SU-DHL-6 (cell line): ENCODE results near the gene DIO1.

ENCODE experiments used
- H2AFZ ChIP-seq: fragments of 200-600 bp; sonication (generic); 2 replicates; pipeline ENCODE4 v1.6.1; 2014; ENCODE audit warnings: low read depth, mild to moderate bottlenecking, moderate library complexity, mixed read lengths, antibody characterized with exemption, low read length; ENCODE audit not compliant: severe bottlenecking
- H3F3A ChIP-seq: fragments of 200-600 bp; shearing (Covaris generic); 2 replicates; pipeline ENCODE4 v1.6.0; 2016; ENCODE audit warnings: antibody characterized with exemption, mild to moderate bottlenecking; ENCODE audit not compliant: insufficient read depth
- H3K27ac ChIP-seq: fragments of 200-600 bp; sonication (generic); 2 replicates; pipeline ENCODE4 v1.5.1; 2016; ENCODE audit warnings: low read depth, mild to moderate bottlenecking, low read length, moderate library complexity, mixed read lengths
- H3K27me3 ChIP-seq: fragments of 200-600 bp; sonication (generic), shearing (Covaris generic); 2 replicates; pipeline ENCODE4 v1.6.0; 2014; ENCODE audit warnings: mild to moderate bottlenecking, low read length
- H3K36me3 ChIP-seq: fragments of 200-600 bp; sonication (generic); 2 replicates; pipeline ENCODE4 v1.6.1; 2014; ENCODE audit warnings: mild to moderate bottlenecking, low read length, mixed read lengths
- H3K4me2 ChIP-seq: fragments of 300-600, 200-600 bp; shearing (Covaris generic), sonication (generic); 2 replicates; pipeline ENCODE4 v1.6.0; 2014; ENCODE audit warnings: low read length, low read depth, mild to moderate bottlenecking; ENCODE audit not compliant: poor library complexity, severe bottlenecking
- H3K4me3 ChIP-seq: fragments of 200-600 bp; sonication (generic); 2 replicates; pipeline ENCODE4 v1.5.1; 2014; ENCODE audit warnings: antibody characterized with exemption, low read length, mild to moderate bottlenecking, mixed read lengths; ENCODE audit not compliant: insufficient read depth, poor library complexity, severe bottlenecking
- H3K79me2 ChIP-seq: fragments of 200-600 bp; sonication (generic); 2 replicates; pipeline ENCODE4 v1.6.1; 2014; ENCODE audit warnings: mild to moderate bottlenecking, low read length, moderate library complexity; ENCODE audit not compliant: insufficient read depth
- H3K9ac ChIP-seq: fragments of 200-600 bp; sonication (generic); 2 replicates; pipeline ENCODE4 v1.7.0; 2014; ENCODE audit warnings: mild to moderate bottlenecking, low read length
- H3K9me2 ChIP-seq: fragments of 200-600 bp; sonication (generic); replicated peaks from 2 replicates; pipeline ENCODE4 v1.6.1; 2014; ENCODE audit warnings: low read length; ENCODE audit not compliant: insufficient read depth
- H3K9me3 ChIP-seq: fragments of 200-600 bp; sonication (generic); 2 replicates; pipeline ENCODE4 v1.6.1; 2014; ENCODE audit warnings: low read length, mixed read lengths; ENCODE audit not compliant: insufficient read depth
- H4K20me1 ChIP-seq: fragments of 200-600 bp; sonication (generic); 2 replicates; pipeline ENCODE4 v1.6.1; 2014; ENCODE audit warnings: low read depth, mild to moderate bottlenecking, antibody characterized with exemption, low read length, moderate library complexity, mixed read lengths
- CTCF ChIP-seq: fragments of 200-600 bp; sonication (generic); IDR thresholded peaks from one replicate; pipeline ENCODE4 v1.5.1; 2017; ENCODE audit warnings: antibody characterized with exemption, mild to moderate bottlenecking, low read length, moderate library complexity; ENCODE audit not compliant: insufficient read depth, poor library complexity, severe bottlenecking
- EZH2phosphoT487 ChIP-seq: fragments of 200-600 bp; sonication (generic), shearing (Covaris generic); conservative IDR thresholded peaks from 2 replicates; pipeline ENCODE4 v1.6.1; 2018; ENCODE audit warnings: mild to moderate bottlenecking, antibody characterized with exemption, low read length, moderate library complexity, mixed read lengths

DIO1 gene

DNA sequence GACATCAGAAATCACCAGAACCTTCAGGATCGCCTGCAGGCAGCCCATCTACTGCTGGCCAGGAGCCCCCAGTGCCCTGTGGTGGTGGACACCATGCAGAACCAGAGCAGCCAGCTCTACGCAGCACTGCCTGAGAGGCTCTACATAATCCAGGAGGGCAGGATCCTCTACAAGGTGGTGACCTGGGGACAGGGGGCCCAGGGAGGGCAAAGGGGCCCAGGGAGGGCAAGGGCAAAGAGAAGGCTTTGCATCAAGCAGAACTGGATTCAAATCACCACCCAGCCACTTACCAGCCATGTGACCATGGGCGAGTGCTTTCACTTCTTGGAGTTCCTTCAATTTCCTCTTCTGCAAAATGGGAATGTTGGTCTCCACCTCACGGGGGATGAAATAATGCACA, 12.1 kb downstream of the DIO1 start:
- Histone ChIP-seq H3K4me3 (no peak overlapping the region), H3K79me2 (no peaks in the 10 kb centered on the region)
- TF ChIP-seq CTCF (no peak), EZH2phosphoT487 (no peak)

DNA sequence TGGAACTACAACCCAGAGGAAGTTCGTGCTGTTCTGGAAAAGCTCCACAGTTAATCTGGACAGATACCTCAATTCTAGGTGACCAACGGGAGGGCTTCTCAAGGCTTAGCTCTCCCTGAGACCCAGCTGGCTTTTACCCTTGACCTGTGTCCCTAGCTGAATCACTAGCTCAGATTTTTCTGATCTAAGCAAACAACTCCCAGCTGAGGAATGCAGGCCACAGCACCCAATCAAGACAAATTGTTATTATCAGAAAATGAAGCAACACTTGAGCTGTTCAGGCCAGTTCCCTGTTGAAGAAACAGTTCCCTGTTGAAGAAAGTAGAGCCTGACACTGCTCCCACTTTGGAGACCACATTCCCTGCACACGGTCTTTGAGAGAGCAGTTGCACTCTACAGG, 16.0 kb downstream of the DIO1 start:
- Histone ChIP-seq H3K4me2 (no peak overlapping the region), H3K79me2 (no peaks in the 10 kb centered on the region), H3K27me3 (no peaks in the 10 kb centered on the region), H4K20me1 (no peaks in the 10 kb centered on the region), H2AFZ (no peak overlapping the region), H3F3A (no peaks in the 10 kb centered on the region), H3K9me2 (no peaks in the 10 kb centered on the region), H3K9ac (no peak overlapping the region), H3K27ac (no peak overlapping the region), H3K9me3 (no peaks in the 10 kb centered on the region), H3K4me3 (no peak overlapping the region), H3K36me3 (no peaks in the 10 kb centered on the region)
- no peak for TF ChIP-seq CTCF
- TF ChIP-seq EZH2phosphoT487, result no peak

More for the DNA sequence above, 12.1 kb downstream of the DIO1 start:
- Histone ChIP-seq H3K9ac (no peak overlapping the region), H3K27ac (no peak overlapping the region), H3K4me2 (no peak overlapping the region), H3K27me3 (no peaks in the 10 kb centered on the region), H4K20me1 (no peaks in the 10 kb centered on the region), H3K36me3 (no peaks in the 10 kb centered on the region), H3K9me3 (no peaks in the 10 kb centered on the region), H3F3A (no peaks in the 10 kb centered on the region), H2AFZ (no peak overlapping the region), H3K9me2 (no peaks in the 10 kb centered on the region)

DNA sequence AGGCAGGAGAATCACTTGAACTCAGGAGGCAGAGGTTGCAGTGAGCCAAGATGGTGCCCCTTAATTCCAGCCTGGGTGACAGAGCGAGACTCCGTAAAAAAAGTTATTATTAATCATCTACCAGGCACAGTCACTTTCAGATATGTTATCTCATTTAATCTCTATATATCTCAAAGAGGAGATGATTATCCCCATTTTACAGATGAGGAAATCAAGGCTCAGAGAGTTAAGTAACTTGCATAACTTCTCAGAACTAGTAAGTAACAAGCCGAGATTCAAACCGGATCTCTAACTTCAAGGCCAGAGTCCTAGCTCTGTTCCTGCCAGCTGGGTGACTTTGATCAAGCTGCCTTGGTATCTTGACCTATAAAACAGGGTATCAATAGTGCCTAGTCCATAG, 17.5 kb downstream of the DIO1 start:
- Histone ChIP-seq H3K27ac (no peak overlapping the region), H3K4me3 (no peak overlapping the region), H3K36me3 (no peaks in the 10 kb centered on the region), H3K9me3 (no peaks in the 10 kb centered on the region), H3K4me2 (no peak overlapping the region), H4K20me1 (no peaks in the 10 kb centered on the region), H3K9ac (no peak overlapping the region), H3K79me2 (no peaks in the 10 kb centered on the region), H3K9me2 (no peaks in the 10 kb centered on the region), H2AFZ (no peak overlapping the region), H3F3A (no peaks in the 10 kb centered on the region), H3K27me3 (no peaks in the 10 kb centered on the region)
- TF ChIP-seq CTCF (no peak), EZH2phosphoT487 (no peak)

DNA sequence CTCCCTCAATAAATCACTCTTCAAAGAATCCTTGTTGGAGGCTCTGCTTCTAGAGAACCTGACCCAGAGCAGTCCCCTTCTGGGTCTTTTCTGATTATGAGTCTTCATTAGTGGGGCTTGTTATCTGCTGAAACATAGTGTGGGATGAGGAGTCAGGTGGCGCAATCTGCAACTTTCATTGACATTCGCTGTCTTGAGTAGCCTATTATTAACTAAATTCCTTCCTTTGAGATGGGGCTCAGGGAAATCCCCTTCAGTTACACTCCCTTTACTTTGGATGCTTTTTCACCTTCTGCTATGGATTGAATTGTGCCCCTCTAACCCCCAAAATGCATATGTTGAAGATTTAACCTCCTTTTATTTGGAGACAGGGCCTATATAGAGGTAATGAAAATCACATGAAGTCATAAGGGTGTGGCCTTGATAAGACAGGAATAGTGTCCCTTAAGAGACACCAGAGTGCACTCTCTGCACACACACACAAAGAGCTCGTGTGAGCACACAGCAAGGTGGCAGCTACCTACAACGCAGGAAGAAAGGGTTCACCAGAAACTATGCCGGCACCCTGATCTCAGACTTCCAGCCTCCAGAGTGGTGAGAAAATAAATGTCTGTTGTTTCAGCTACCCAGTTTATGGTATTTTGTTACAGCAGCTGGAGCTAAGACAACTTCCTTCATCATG, 19.5 kb downstream of the DIO1 start:
- H2AFZ ChIP-seq, result no peak overlapping the region

More for the DNA sequence above, 19.5 kb downstream of the DIO1 start:
- Histone ChIP-seq H3K4me3 (no peak overlapping the region), H3K79me2 (no peaks in the 10 kb centered on the region), H3K27ac (no peak overlapping the region), H4K20me1 (no peaks in the 10 kb centered on the region), H3K9me3 (no peaks in the 10 kb centered on the region), H3F3A (0 out of 2 replicates have a peak, but pooled peaks cover 2% of the 10 kb centered on the region), H3K4me2 (no peak overlapping the region), H3K9ac (no peak overlapping the region), H3K9me2 (no peaks in the 10 kb centered on the region), H3K27me3 (no peaks in the 10 kb centered on the region), H3K36me3 (no peaks in the 10 kb centered on the region)
- no peak for TF ChIP-seq EZH2phosphoT487
- TF ChIP-seq CTCF, result no peak
